ENCODE measurements around the gene TFDP2.

GRCh38 chr3:142056656-142057330, 92.6 kb downstream of the TFDP2 start:
- TF ChIP-seq CTCF (IDR thresholded peaks at IDR 0.05) (no peak), EZH2phosphoT487 (IDR thresholded peaks at IDR 0.05) (no peak), EZH2 (IDR thresholded peaks at IDR 0.05) (no peak)
